Stimulated activated memory B cell treated with anti-CD40 and anti-IgM and Interleukin-4, amounts not matched to agents 10 μg/mL and 1 μg/mL and 100 μg/mL, for 72 hours (primary cell): ENCODE results near the gene PEMT.

ENCODE experiments used
- ATAC-seq: fragments of 150-1000 bp; cut with Tn5 transposase; 2 replicates; pipeline ENCODE4 v1.10.0; 2021
- H3K27ac Mint-ChIP-seq: one replicate; pipeline ENCODE4 v1.8.0; 2022; ENCODE audit warnings: mild to moderate bottlenecking, mixed read lengths
- H3K27me3 Mint-ChIP-seq: one replicate; pipeline ENCODE4 v1.8.0; 2022; ENCODE audit warnings: mixed read lengths
- H3K36me3 Mint-ChIP-seq: one replicate; pipeline ENCODE4 v1.8.0; 2022; ENCODE audit warnings: mixed read lengths
- H3K4me1 Mint-ChIP-seq: one replicate; pipeline ENCODE4 v1.8.0; 2022; ENCODE audit warnings: mixed read lengths
- H3K4me3 Mint-ChIP-seq: one replicate; pipeline ENCODE4 v1.8.0; 2022; ENCODE audit warnings: mild to moderate bottlenecking, moderate library complexity, mixed read lengths
- H3K9me3 Mint-ChIP-seq: one replicate; pipeline ENCODE4 v1.8.0; 2022; ENCODE audit warnings: mixed read lengths

Gene PEMT

GRCh38 chr17:17613708-17614114 lies 22.2 kb upstream of the PEMT start:
- H3K4me3 Mint-ChIP-seq: no peak overlapping the region
- peaks cover 8% of the 10 kb centered on the region for H3K4me1 Mint-ChIP-seq
- no peaks in the 10 kb centered on the region for H3K9me3 Mint-ChIP-seq
- no peaks in the 10 kb centered on the region for H3K36me3 Mint-ChIP-seq
- peak; percentile 81 for ATAC-seq
- H3K27me3 Mint-ChIP-seq: no peaks in the 10 kb centered on the region
- no peak overlapping the region for H3K27ac Mint-ChIP-seq

- peaks cover 8% of the 10 kb centered on the region for H3K4me1 Mint-ChIP-seq
- peaks cover 5% of the 10 kb centered on the region for H3K27me3 Mint-ChIP-seq
- no peak overlapping the region for H3K4me3 Mint-ChIP-seq
- no peaks in the 10 kb centered on the region for H3K9me3 Mint-ChIP-seq
- no peaks in the 10 kb centered on the region for H3K36me3 Mint-ChIP-seq
- no peak overlapping the region for H3K27ac Mint-ChIP-seq
- ATAC-seq: no peak
Observed at GRCh38 chr17:17612085-17613022, 20.8 kb upstream of the PEMT start.

- no peak for ATAC-seq
- H3K4me3 Mint-ChIP-seq: no peak overlapping the region
- no peaks in the 10 kb centered on the region for H3K36me3 Mint-ChIP-seq
Observed at GRCh38 chr17:17609121-17609520, 17.6 kb upstream of the PEMT start.

GRCh38 chr17:17606416-17607000 lies 15.0 kb upstream of the PEMT start:
- Mint-ChIP-seq H3K27me3 (peaks cover 15% of the 10 kb centered on the region), H3K4me3 (no peak overlapping the region), H3K4me1 (no peaks in the 10 kb centered on the region), H3K27ac (no peak overlapping the region), H3K9me3 (no peaks in the 10 kb centered on the region), H3K36me3 (no peaks in the 10 kb centered on the region)
- no peak for ATAC-seq

More at GRCh38 chr17:17609121-17609520, 17.6 kb upstream of the PEMT start:
- H3K27ac Mint-ChIP-seq: no peak overlapping the region
- no peaks in the 10 kb centered on the region for H3K9me3 Mint-ChIP-seq
- H3K27me3 Mint-ChIP-seq: peaks cover 15% of the 10 kb centered on the region
- peaks cover 8% of the 10 kb centered on the region for H3K4me1 Mint-ChIP-seq

GRCh38 chr17:17605729-17606088 lies 14.2 kb upstream of the PEMT start:
- H3K4me1 Mint-ChIP-seq: no peaks in the 10 kb centered on the region
- no peak overlapping the region for H3K4me3 Mint-ChIP-seq
- no peaks in the 10 kb centered on the region for H3K9me3 Mint-ChIP-seq
- H3K27ac Mint-ChIP-seq: no peak overlapping the region
- no peaks in the 10 kb centered on the region for H3K36me3 Mint-ChIP-seq
- ATAC-seq: no peak
- peaks cover 15% of the 10 kb centered on the region for H3K27me3 Mint-ChIP-seq

- no peaks in the 10 kb centered on the region for H3K4me1 Mint-ChIP-seq
- no peak overlapping the region for H3K27ac Mint-ChIP-seq
- no peaks in the 10 kb centered on the region for H3K36me3 Mint-ChIP-seq
- peaks cover 15% of the 10 kb centered on the region for H3K27me3 Mint-ChIP-seq
- no peak for ATAC-seq
- no peaks in the 10 kb centered on the region for H3K9me3 Mint-ChIP-seq
- no peak overlapping the region for H3K4me3 Mint-ChIP-seq
Observed at GRCh38 chr17:17605083-17605728, 13.7 kb upstream of the PEMT start.

- Mint-ChIP-seq H3K9me3 (no peaks in the 10 kb centered on the region), H3K4me1 (no peaks in the 10 kb centered on the region), H3K27me3 (peaks cover 15% of the 10 kb centered on the region), H3K36me3 (no peaks in the 10 kb centered on the region), H3K27ac (no peak overlapping the region), H3K4me3 (no peak overlapping the region)
- no peak for ATAC-seq
Observed at GRCh38 chr17:17603895-17604225, 12.4 kb upstream of the PEMT start.

GRCh38 chr17:17603178-17603894 lies 11.8 kb upstream of the PEMT start:
- H3K4me3 Mint-ChIP-seq: no peak overlapping the region
- no peaks in the 10 kb centered on the region for H3K4me1 Mint-ChIP-seq
- H3K27me3 Mint-ChIP-seq: peaks cover 15% of the 10 kb centered on the region
- no peaks in the 10 kb centered on the region for H3K9me3 Mint-ChIP-seq
- ATAC-seq: no peak
- no peak overlapping the region for H3K27ac Mint-ChIP-seq
- no peaks in the 10 kb centered on the region for H3K36me3 Mint-ChIP-seq

GRCh38 chr17:17599965-17600364 lies 8.5 kb upstream of the PEMT start:
- Mint-ChIP-seq H3K9me3 (no peaks in the 10 kb centered on the region), H3K4me3 (no peak overlapping the region), H3K27me3 (no peaks in the 10 kb centered on the region), H3K4me1 (no peaks in the 10 kb centered on the region), H3K36me3 (no peaks in the 10 kb centered on the region), H3K27ac (no peak overlapping the region)
- ATAC-seq: no peak

- Mint-ChIP-seq H3K36me3 (no peaks in the 10 kb centered on the region), H3K9me3 (no peaks in the 10 kb centered on the region), H3K4me1 (peaks cover 6% of the 10 kb centered on the region), H3K4me3 (no peak overlapping the region), H3K27me3 (no peaks in the 10 kb centered on the region), H3K27ac (no peak overlapping the region)
- no peak for ATAC-seq
Observed at GRCh38 chr17:17598003-17598402, 6.5 kb upstream of the PEMT start.

GRCh38 chr17:17595755-17596154 lies 4.2 kb upstream of the PEMT start:
- ATAC-seq: no peak
- Mint-ChIP-seq H3K36me3 (no peaks in the 10 kb centered on the region), H3K27ac (no peak overlapping the region), H3K9me3 (no peaks in the 10 kb centered on the region), H3K27me3 (no peaks in the 10 kb centered on the region), H3K4me1 (peaks cover 23% of the 10 kb centered on the region), H3K4me3 (no peak overlapping the region)

- no peaks in the 10 kb centered on the region for H3K36me3 Mint-ChIP-seq
- H3K27ac Mint-ChIP-seq: no peak overlapping the region
- no peak for ATAC-seq
- no peaks in the 10 kb centered on the region for H3K9me3 Mint-ChIP-seq
- no peak overlapping the region for H3K4me3 Mint-ChIP-seq
- peaks cover 31% of the 10 kb centered on the region for H3K4me1 Mint-ChIP-seq
- no peaks in the 10 kb centered on the region for H3K27me3 Mint-ChIP-seq
Observed at GRCh38 chr17:17593222-17593620, 1.7 kb upstream of the PEMT start.

- Mint-ChIP-seq H3K4me1 (peaks cover 31% of the 10 kb centered on the region), H3K27me3 (no peaks in the 10 kb centered on the region)
- ATAC-seq: no peak
Observed at GRCh38 chr17:17590883-17591354, 589 bp downstream of the PEMT start.

GRCh38 chr17:17590141-17590751 lies 1.3 kb downstream of the PEMT start:
- H3K4me3 Mint-ChIP-seq: peak overlapping the region; percentile 89
- ATAC-seq: no peak
- H3K27ac Mint-ChIP-seq: peak overlapping the region; percentile 84
- H3K27me3 Mint-ChIP-seq: no peaks in the 10 kb centered on the region
- H3K9me3 Mint-ChIP-seq: no peaks in the 10 kb centered on the region
- peaks cover 31% of the 10 kb centered on the region for H3K4me1 Mint-ChIP-seq
- H3K36me3 Mint-ChIP-seq: no peaks in the 10 kb centered on the region

More at GRCh38 chr17:17590883-17591354, 589 bp downstream of the PEMT start:
- Mint-ChIP-seq H3K9me3 (no peaks in the 10 kb centered on the region), H3K27ac (peak overlapping the region; percentile 84), H3K36me3 (no peaks in the 10 kb centered on the region), H3K4me3 (peak overlapping the region; percentile 89)
